PFSK-1 (cell line): ENCODE results near the gene PRKCQ.

Experiments used
- POLR2AphosphoS5 ChIP-seq: IDR thresholded peaks from 2 replicates; pipeline ENCODE4 v1.6.1; 2012; ENCODE audit warnings: low read depth, mild to moderate bottlenecking, control low read depth, low read length, moderate library complexity
- SIN3A ChIP-seq: IDR thresholded peaks from 2 replicates; pipeline ENCODE4 v1.6.1; 2012; ENCODE audit warnings: mild to moderate bottlenecking, low read length, moderate library complexity, borderline replicate concordance; ENCODE audit not compliant: insufficient read depth
- TAF1 ChIP-seq: IDR thresholded peaks from 2 replicates; pipeline ENCODE4 v1.6.1; 2012; ENCODE audit warnings: low read length, control low read depth, borderline replicate concordance; ENCODE audit not compliant: insufficient read depth
- TF ChIP-seq, protein P1 (sequence below), 2 experiments: IDR thresholded peaks; 2 replicates each; pipeline versions ENCODE4 v1.6.1 to v1.8.0; 2011 to 2012; ENCODE audit warnings: low read depth in 2 of 2, low read length in 2 of 2, control low read depth in 1 of 2, inconsistent platforms in 1 of 2, mild to moderate bottlenecking in 1 of 2, moderate library complexity in 1 of 2; ENCODE audit not compliant: insufficient read depth in 1 of 2

DNA sequence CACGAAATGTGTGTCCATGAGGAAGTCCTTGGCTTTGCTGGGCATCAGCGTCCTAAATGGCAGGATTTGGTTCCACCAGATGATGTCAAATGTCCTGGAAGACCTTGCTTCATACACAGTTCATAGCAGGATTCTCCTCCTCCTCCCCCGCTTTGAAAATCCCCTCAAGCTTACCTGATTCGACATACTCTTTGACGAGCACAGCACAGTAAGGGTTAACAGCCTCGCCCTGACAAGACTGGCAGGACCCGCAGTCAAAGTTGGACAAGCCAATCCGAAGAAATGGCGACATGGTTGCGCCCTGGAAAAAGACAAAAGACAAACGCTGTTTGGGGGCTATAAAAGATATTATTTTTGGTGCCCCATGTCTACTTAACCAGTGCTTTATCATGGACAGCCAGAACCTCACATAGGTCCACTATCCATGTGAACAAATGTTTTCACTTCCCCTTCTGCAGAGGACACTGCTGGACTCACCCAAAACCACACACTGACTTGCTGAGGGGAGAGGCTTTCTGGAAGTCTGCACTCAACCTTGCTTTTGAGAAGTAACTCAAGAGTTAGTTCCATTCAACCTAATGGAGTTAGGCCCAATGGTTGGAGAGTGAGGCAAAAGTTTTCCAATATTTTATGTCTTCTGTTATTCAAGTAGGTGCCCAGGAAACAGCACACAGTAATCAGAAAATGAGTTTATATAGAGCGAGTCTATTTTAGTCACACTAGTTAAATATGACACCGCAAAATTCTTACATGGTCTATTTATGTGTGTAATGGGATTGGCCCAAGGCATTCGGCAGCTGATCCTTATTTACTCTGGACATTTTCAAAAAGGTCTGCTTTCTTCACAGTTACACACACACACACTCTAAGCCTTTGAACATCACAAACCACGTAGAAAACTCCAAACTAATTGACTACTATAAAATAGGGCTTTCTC, 65.0 kb downstream of the PRKCQ start:
- TF ChIP-seq, protein P1, sequence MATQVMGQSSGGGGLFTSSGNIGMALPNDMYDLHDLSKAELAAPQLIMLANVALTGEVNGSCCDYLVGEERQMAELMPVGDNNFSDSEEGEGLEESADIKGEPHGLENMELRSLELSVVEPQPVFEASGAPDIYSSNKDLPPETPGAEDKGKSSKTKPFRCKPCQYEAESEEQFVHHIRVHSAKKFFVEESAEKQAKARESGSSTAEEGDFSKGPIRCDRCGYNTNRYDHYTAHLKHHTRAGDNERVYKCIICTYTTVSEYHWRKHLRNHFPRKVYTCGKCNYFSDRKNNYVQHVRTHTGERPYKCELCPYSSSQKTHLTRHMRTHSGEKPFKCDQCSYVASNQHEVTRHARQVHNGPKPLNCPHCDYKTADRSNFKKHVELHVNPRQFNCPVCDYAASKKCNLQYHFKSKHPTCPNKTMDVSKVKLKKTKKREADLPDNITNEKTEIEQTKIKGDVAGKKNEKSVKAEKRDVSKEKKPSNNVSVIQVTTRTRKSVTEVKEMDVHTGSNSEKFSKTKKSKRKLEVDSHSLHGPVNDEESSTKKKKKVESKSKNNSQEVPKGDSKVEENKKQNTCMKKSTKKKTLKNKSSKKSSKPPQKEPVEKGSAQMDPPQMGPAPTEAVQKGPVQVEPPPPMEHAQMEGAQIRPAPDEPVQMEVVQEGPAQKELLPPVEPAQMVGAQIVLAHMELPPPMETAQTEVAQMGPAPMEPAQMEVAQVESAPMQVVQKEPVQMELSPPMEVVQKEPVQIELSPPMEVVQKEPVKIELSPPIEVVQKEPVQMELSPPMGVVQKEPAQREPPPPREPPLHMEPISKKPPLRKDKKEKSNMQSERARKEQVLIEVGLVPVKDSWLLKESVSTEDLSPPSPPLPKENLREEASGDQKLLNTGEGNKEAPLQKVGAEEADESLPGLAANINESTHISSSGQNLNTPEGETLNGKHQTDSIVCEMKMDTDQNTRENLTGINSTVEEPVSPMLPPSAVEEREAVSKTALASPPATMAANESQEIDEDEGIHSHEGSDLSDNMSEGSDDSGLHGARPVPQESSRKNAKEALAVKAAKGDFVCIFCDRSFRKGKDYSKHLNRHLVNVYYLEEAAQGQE (IDR thresholded peaks at IDR 0.05; ENCODE audit: insufficient read depth in 1 of 2, low read depth in 2 of 2, low read length in 2 of 2): no peak
- TF ChIP-seq TAF1: no peak
- no peak for TF ChIP-seq POLR2AphosphoS5
- no peak for TF ChIP-seq SIN3A
